Measurements from ENCODE around the gene ELF3. TPM values are rescaled to one million over a fixed set of nuclear protein-coding genes. Genes with fewer than 3 reads are reported as not detected.

Gene ELF3
- total and polyA plus RNA-seq, 4 experiments from 2014 or later: 0.17 to 1.1 (median 0.33) TPM; not detected in 1

DNA sequence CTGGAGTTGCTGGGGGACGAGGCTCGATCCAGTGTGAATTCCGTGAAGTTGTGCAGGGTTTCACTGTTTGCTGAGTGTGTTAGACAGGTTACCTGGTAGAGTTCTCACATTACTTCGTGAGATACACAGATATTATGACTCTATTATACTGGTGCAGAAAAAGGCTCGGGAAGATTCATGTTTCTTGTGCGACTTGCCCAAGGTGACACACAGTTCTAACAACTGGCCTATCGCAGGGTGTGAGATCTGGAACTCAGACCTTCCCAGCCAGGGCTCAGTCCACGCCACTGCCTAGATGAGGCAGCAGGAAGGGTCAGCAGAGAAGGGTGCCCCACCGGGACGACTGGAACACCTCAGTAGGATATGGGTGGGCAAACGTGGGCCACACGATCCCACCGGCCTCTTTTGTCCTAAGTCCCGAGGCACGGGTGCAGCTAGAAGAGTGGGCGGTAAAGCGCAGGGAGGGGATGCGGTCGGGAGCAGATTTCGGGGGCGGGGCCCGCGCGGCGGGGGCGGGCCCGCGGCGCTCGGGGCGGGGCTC lies 28.2 kb upstream of the ELF3 start:
- H3K27me3 ChIP-seq (ENCODE audit: insufficient read depth, low read length): no peaks in the 10 kb centered on the region
- peaks cover 17% of the 10 kb centered on the region for H3K4me1 ChIP-seq (ENCODE audit: insufficient read depth, low read length)
- intact Hi-C loops (cut with micrococcal nuclease): loop anchor here (1.0 to 2.0 kb wide), 2 partner anchors 17 to 27 kb away; partner anchors contain the start of gene TIMM17A
- peak overlapping the region; percentile 63 for H3K27ac ChIP-seq (ENCODE audit: low read depth, low read length)
- peaks cover 18 to 25% (median 22%) of the 10 kb centered on the region in 4 donors for H3K4me1 Mint-ChIP-seq
- no peaks in the 10 kb centered on the region for H3K36me3 ChIP-seq (ENCODE audit: insufficient read depth, low read length)
- peak overlapping the region; percentile 52 to 77 for H3K4me3 ChIP-seq (ENCODE audit: low read length in 2 of 2)
- DNase-seq: peak in 2 of 5 donors; percentile 50 to 60
- peaks cover 0 to 8% of the 10 kb centered on the region in 2 donors for H3K36me3 Mint-ChIP-seq
- H3K4me3 Mint-ChIP-seq: peak overlapping the region; percentile 92 to 98 (median 96)
- CTCF ChIA-PET (ENCODE audit: partially characterized antibody): interaction anchor here (0.7 to 3.1 kb wide), 5 partner anchors 9 to 86 kb away, joined by 3 to 12 read pairs (median 4); no protein-coding TSS in a partner anchor
- POLR2A ChIA-PET (ENCODE audit: partially characterized antibody): interaction anchor here (0.7 to 2.6 kb wide), 6 partner anchors 8 to 86 kb away, joined by 3 to 20 read pairs (median 4); partner anchors contain the start of gene TIMM17A
- no peaks in the 10 kb centered on the region for H3K27me3 Mint-ChIP-seq
- H3K9me3 Mint-ChIP-seq: peaks cover 0 to 2% (median 0%) of the 10 kb centered on the region in 8 donors
- H3K9me3 ChIP-seq (ENCODE audit: control insufficient read depth in 1 of 2, low read length in 2 of 2): no peaks in the 10 kb centered on the region
- peak overlapping the region; percentile 80 to 96 (median 93) for H3K27ac Mint-ChIP-seq

DNA sequence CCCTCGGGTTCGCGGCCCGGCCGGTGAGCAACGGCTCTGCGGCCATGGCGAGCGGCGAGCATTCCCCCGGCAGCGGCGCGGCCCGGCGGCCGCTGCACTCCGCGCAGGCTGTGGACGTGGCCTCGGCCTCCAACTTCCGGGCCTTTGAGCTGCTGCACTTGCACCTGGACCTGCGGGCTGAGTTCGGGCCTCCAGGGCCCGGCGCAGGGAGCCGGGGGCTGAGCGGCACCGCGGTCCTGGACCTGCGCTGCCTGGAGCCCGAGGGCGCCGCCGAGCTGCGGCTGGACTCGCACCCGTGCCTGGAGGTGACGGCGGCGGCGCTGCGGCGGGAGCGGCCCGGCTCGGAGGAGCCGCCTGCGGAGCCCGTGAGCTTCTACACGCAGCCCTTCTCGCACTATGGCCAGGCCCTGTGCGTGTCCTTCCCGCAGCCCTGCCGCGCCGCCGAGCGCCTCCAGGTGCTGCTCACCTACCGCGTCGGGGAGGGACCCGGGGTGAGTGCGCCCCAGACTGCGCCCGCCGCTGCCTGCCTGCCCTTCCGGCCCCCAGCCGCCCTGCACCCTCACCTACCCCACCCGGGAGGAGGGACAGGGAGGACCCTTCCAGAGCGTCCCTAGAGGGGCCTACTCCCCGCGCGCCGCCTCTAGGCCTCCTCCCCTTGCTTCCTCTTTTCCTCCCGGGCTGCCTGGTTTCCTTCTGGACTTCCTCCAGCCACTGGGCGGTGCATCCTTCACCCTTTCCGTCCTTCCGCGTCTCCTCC lies 27.6 kb upstream of the ELF3 start, which contains the start of gene RNPEP:
Gene RNPEP, plus strand, starts transcription at position 26 of the 757 bp plus-strand sequence. Its CDS starts 19 bp downstream, at position 45.
- Mint-ChIP-seq H3K4me3 (peak within 1 kb of the TSS; percentile 92 to 100 (median 98)), H3K27ac (peak within 1 kb of the TSS; percentile 81 to 98 (median 94)), H3K27me3 (no peaks in the 10 kb centered on the region), H3K36me3 (peaks cover 0 to 8% of the 10 kb centered on the region in 2 donors), H3K9me3 (peaks cover 0 to 2% (median 0%) of the 10 kb centered on the region in 8 donors), H3K4me1 (peaks cover 18 to 25% (median 22%) of the 10 kb centered on the region in 4 donors)
- intact Hi-C loops (cut with micrococcal nuclease): loop anchor here (1.0 to 2.0 kb wide), 2 partner anchors 16 to 28 kb away; partner anchors contain the start of gene TIMM17A
- no peaks in the 10 kb centered on the region for H3K27me3 ChIP-seq (ENCODE audit: insufficient read depth, low read length)
- H3K27ac ChIP-seq (ENCODE audit: low read depth, low read length): peak within 1 kb of the TSS; percentile 63
- ChIA-PET POLR2A (ENCODE audit: partially characterized antibody) (interaction anchor here (0.7 to 2.6 kb wide), 6 partner anchors 9 to 87 kb away, joined by 3 to 20 read pairs (median 4); partner anchors contain the start of gene TIMM17A), CTCF (ENCODE audit: partially characterized antibody) (interaction anchor here (0.7 to 3.1 kb wide), 3 partner anchors 10 to 26 kb away, joined by 3 to 10 read pairs (median 4); no protein-coding TSS in a partner anchor)
- H3K36me3 ChIP-seq (ENCODE audit: insufficient read depth, low read length): no peaks in the 10 kb centered on the region
- H3K9me3 ChIP-seq (ENCODE audit: control insufficient read depth in 1 of 2, low read length in 2 of 2): no peaks in the 10 kb centered on the region
- H3K4me3 ChIP-seq (ENCODE audit: low read length in 2 of 2): peak within 1 kb of the TSS; percentile 52 to 77
- H3K4me1 ChIP-seq (ENCODE audit: insufficient read depth, low read length): peaks cover 17% of the 10 kb centered on the region
- peak; percentile 50 to 71 (median 60) for DNase-seq

DNA sequence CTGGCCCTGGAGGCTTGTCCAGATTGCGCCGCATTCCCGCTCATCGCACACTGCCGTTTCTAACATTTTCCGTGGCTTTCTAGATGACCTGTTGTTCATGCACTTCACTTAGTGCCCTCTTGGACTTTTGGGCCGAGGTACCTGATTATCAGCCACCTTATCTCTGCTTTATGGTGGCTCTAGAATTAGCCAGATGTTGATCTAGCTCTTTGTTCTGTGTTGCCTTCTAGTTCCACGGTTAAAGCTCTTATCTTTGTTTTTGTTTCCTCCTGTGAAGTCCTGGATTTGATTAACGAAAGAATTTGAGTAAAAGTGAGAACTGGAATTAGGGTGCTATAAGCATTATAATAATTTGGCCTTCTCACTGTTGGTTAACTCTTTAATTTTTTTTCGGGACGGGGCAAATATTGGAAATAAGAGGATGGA lies 27.0 kb upstream of the ELF3 start:
- no peaks in the 10 kb centered on the region for H3K36me3 ChIP-seq (ENCODE audit: insufficient read depth, low read length)
- H3K27ac ChIP-seq (ENCODE audit: low read depth, low read length): peak overlapping the region; percentile 63
- Mint-ChIP-seq H3K27ac (peak overlapping the region; percentile 78 to 98 (median 94)), H3K4me1 (peaks cover 18 to 25% (median 22%) of the 10 kb centered on the region in 4 donors), H3K27me3 (no peaks in the 10 kb centered on the region), H3K9me3 (peaks cover 0 to 2% (median 0%) of the 10 kb centered on the region in 8 donors), H3K4me3 (peak overlapping the region; percentile 92 to 100 (median 98)), H3K36me3 (peaks cover 0 to 8% of the 10 kb centered on the region in 2 donors)
- no peaks in the 10 kb centered on the region for H3K9me3 ChIP-seq (ENCODE audit: control insufficient read depth in 1 of 2, low read length in 2 of 2)
- ChIA-PET CTCF (ENCODE audit: partially characterized antibody) (interaction anchor here (0.7 to 3.1 kb wide), 2 partner anchors 11 to 16 kb away, joined by 4 to 10 read pairs; no protein-coding TSS in a partner anchor), POLR2A (ENCODE audit: partially characterized antibody) (interaction anchor here (1.2 to 2.6 kb wide), 6 partner anchors 10 to 162 kb away, joined by 3 to 20 read pairs (median 4); partner anchors contain the start of gene TIMM17A)
- peak overlapping the region; percentile 52 to 59 for H3K4me3 ChIP-seq (ENCODE audit: low read length in 2 of 2)
- H3K4me1 ChIP-seq (ENCODE audit: insufficient read depth, low read length): peaks cover 17% of the 10 kb centered on the region
- intact Hi-C loops (cut with micrococcal nuclease): loop anchor here (2.0 kb wide), 1 partner anchor 15 kb away; no protein-coding TSS in a partner anchor
- H3K27me3 ChIP-seq (ENCODE audit: insufficient read depth, low read length): no peaks in the 10 kb centered on the region
- no peak for DNase-seq

DNA sequence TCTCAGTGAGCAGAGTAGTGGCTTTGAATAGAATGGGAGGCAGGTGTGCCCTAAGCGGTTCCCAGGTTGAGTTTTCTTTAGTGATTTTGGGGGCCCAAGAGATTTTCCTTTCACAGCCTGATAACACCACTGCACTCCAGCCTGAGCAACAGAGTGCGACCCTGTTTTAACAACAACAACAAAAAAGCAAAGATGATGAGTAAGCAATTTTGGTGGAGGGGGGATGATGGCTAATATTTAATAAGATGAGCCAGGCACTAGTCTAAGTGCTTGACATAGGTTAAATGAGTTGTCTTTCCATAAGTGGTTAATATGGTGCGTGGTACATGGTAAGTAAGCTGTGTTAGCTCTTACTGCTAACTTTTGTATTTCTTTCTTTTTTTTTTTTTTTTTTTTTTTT lies 25.9 kb upstream of the ELF3 start:
- no peak for DNase-seq
- Histone ChIP-seq H3K4me1 (ENCODE audit: insufficient read depth, low read length) (peaks cover 17% of the 10 kb centered on the region), H3K36me3 (ENCODE audit: insufficient read depth, low read length) (peaks cover 7% of the 10 kb centered on the region), H3K9me3 (ENCODE audit: control insufficient read depth in 1 of 2, low read length in 2 of 2) (no peaks in the 10 kb centered on the region), H3K27ac (ENCODE audit: low read depth, low read length) (no peak overlapping the region), H3K27me3 (ENCODE audit: insufficient read depth, low read length) (no peaks in the 10 kb centered on the region), H3K4me3 (ENCODE audit: low read length in 2 of 2) (no peak overlapping the region)
- Mint-ChIP-seq H3K36me3 (peaks cover 4 to 18% of the 10 kb centered on the region in 2 donors), H3K4me1 (peaks cover 18 to 25% (median 22%) of the 10 kb centered on the region in 4 donors), H3K27me3 (no peaks in the 10 kb centered on the region), H3K9me3 (peaks cover 0 to 2% (median 0%) of the 10 kb centered on the region in 8 donors), H3K4me3 (peak overlapping the region in 5 of 8 donors; percentile 11 to 67 (median 34)), H3K27ac (peak overlapping the region in 5 of 7 donors; percentile 59 to 90 (median 78))
- CTCF ChIA-PET (ENCODE audit: partially characterized antibody): interaction anchor here (1.4 to 2.2 kb wide), 2 partner anchors 15 to 89 kb away, joined by 3 to 13 read pairs; no protein-coding TSS in a partner anchor
- intact Hi-C loops (cut with micrococcal nuclease): no loop called here
- POLR2A ChIA-PET (ENCODE audit: partially characterized antibody): interaction anchor here (1.2 kb wide), 1 partner anchor 161 kb away, joined by 3 read pairs; no protein-coding TSS in a partner anchor

DNA sequence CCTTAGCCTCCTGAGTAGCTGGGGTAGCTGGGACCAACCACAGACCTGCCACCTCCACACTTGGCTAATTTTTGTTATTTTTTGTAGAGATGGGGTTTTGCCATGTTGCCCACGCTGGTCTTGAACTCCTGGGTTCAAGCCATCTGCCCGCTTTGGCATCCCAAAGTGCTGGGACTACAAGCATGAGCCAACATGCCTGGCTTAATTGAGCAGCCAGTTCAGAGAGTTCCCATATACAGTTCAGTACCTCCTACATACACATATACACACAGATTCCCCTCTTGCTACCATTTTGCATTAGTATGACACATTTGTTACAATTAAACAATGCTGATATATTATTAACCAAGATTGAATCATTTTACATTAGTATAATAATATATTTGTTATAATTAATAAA lies 25.0 kb upstream of the ELF3 start:
- Histone ChIP-seq H3K4me1 (ENCODE audit: insufficient read depth, low read length) (peaks cover 17% of the 10 kb centered on the region), H3K27me3 (ENCODE audit: insufficient read depth, low read length) (no peaks in the 10 kb centered on the region), H3K36me3 (ENCODE audit: insufficient read depth, low read length) (peaks cover 13% of the 10 kb centered on the region), H3K4me3 (ENCODE audit: low read length in 2 of 2) (no peak overlapping the region), H3K27ac (ENCODE audit: low read depth, low read length) (no peak overlapping the region), H3K9me3 (ENCODE audit: control insufficient read depth in 1 of 2, low read length in 2 of 2) (no peaks in the 10 kb centered on the region)
- CTCF ChIA-PET (ENCODE audit: partially characterized antibody): interaction anchor here (1.4 to 2.2 kb wide), 2 partner anchors 15 to 90 kb away, joined by 3 to 13 read pairs; no protein-coding TSS in a partner anchor
- Mint-ChIP-seq H3K27me3 (no peaks in the 10 kb centered on the region), H3K4me3 (peak overlapping the region in 1 of 8 donors; percentile 1), H3K4me1 (peaks cover 18 to 25% (median 22%) of the 10 kb centered on the region in 4 donors), H3K36me3 (peaks cover 8 to 27% of the 10 kb centered on the region in 2 donors), H3K9me3 (peaks cover 0 to 2% (median 0%) of the 10 kb centered on the region in 8 donors), H3K27ac (peak overlapping the region in 3 of 7 donors; percentile 20 to 46 (median 27))
- no peak for DNase-seq
- POLR2A ChIA-PET (ENCODE audit: partially characterized antibody): no interaction called here
- intact Hi-C loops (cut with micrococcal nuclease): no loop called here

DNA sequence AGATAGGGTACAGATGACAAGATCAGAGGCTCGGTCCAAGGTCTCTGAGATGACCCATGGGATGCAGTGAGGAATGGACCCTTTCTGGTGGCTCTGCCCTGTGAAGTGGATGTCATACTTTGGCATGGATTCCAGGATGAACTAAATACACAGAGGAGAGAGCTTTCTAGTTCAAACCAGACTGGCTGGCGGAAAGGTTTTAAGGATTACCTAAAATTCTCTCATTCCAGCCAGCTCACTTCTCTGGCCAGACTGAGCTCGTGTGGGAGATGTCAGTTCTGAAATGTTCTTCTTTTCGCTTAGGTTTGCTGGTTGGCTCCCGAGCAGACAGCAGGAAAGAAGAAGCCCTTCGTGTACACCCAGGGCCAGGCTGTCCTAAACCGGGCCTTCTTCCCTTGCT lies 21.8 kb upstream of the ELF3 start:
- Mint-ChIP-seq H3K27me3 (no peaks in the 10 kb centered on the region), H3K4me3 (no peak overlapping the region), H3K36me3 (peaks cover 20 to 46% of the 10 kb centered on the region in 2 donors), H3K4me1 (peaks cover 7 to 12% (median 10%) of the 10 kb centered on the region in 4 donors), H3K9me3 (peaks cover 0 to 2% (median 0%) of the 10 kb centered on the region in 8 donors), H3K27ac (no peak overlapping the region)
- peaks cover 34% of the 10 kb centered on the region for H3K36me3 ChIP-seq (ENCODE audit: insufficient read depth, low read length)
- no peaks in the 10 kb centered on the region for H3K9me3 ChIP-seq (ENCODE audit: control insufficient read depth in 1 of 2, low read length in 2 of 2)
- no peak overlapping the region for H3K27ac ChIP-seq (ENCODE audit: low read depth, low read length)
- H3K27me3 ChIP-seq (ENCODE audit: insufficient read depth, low read length): no peaks in the 10 kb centered on the region
- no peak for DNase-seq
- ChIA-PET POLR2A (ENCODE audit: partially characterized antibody) (no interaction called here), CTCF (ENCODE audit: partially characterized antibody) (interaction anchor here (1.4 kb wide), 1 partner anchor 93 kb away, joined by 3 read pairs; no protein-coding TSS in a partner anchor)
- intact Hi-C loops (cut with micrococcal nuclease): no loop called here
- H3K4me1 ChIP-seq (ENCODE audit: insufficient read depth, low read length): peaks cover 5% of the 10 kb centered on the region
- H3K4me3 ChIP-seq (ENCODE audit: low read length in 2 of 2): no peak overlapping the region
